Brain microvascular endothelial cell (primary cell): ENCODE measurements around the gene MYOM1.
"Not testable (repeated sequence)": the region's sequence is repeated elsewhere in the genome, so short reads cannot be mapped to it uniquely, and the experiment has no call there.

ENCODE experiments used
- DNase-seq: peaks from one replicate; pipeline ENCODE4 v3.0.0-alpha.2; 2020
- H3K27ac ChIP-seq: fragments of 250-450 bp; sonication (Bioruptor Pico); 2 replicates; pipeline ENCODE4 v1.5.1; 2020; ENCODE audit warnings: mild to moderate bottlenecking, moderate library complexity
- H3K27me3 ChIP-seq: fragments of 250-450 bp; sonication (Bioruptor Pico); replicated peaks from 2 replicates; pipeline ENCODE4 v1.5.1; 2020; ENCODE audit warnings: mild to moderate bottlenecking
- H3K36me3 ChIP-seq: fragments of 250-450 bp; sonication (Bioruptor Pico); replicated peaks from 2 replicates; pipeline ENCODE4 v1.5.1; 2020; ENCODE audit warnings: mild to moderate bottlenecking
- H3K4me3 ChIP-seq: 2 replicates; pipeline ENCODE4 v1.5.1; 2011; ENCODE audit warnings: low read depth, mild to moderate bottlenecking, control low read depth, low read length, moderate library complexity
- in situ Hi-C: cut with HindIII; loops from 2 replicates; pipeline ENCODE4 v1.10.0; 2017; ENCODE audit warnings: low sequenced_read_pairs, low pct_ligation_motif_present
- TF ChIP-seq, protein P1 (sequence below): IDR thresholded peaks from 2 replicates; pipeline ENCODE4 v1.5.1; 2011; ENCODE audit warnings: low read depth, mild to moderate bottlenecking, moderate library complexity, low read length, control low read depth, inconsistent platforms; ENCODE audit errors: missing control alignments

Gene MYOM1

DNA sequence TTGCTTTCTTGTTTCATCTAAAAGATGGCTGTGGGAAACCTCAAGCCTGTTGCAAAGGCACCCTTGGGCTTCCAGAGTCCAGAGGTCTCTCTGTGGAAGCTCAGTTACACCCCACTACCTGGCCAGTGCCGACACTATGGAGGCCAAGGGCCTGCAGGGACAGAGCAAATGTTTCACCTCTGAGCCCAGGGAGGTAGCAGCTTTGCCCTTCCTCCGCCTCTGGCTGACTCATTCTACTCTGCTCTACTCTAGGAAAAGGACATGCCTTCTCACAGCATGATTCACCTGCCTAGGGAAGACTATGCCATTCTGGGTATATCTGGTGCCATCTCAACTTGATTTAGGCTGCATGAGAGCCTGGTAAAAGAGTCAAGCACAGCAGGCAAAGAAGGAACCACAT is 12.2 kb downstream of the MYOM1 start:
- Histone ChIP-seq H3K27ac (no peak overlapping the region), H3K27me3 (no peaks in the 10 kb centered on the region), H3K4me3 (no peak overlapping the region), H3K36me3 (no peaks in the 10 kb centered on the region)
- TF ChIP-seq, protein P1, sequence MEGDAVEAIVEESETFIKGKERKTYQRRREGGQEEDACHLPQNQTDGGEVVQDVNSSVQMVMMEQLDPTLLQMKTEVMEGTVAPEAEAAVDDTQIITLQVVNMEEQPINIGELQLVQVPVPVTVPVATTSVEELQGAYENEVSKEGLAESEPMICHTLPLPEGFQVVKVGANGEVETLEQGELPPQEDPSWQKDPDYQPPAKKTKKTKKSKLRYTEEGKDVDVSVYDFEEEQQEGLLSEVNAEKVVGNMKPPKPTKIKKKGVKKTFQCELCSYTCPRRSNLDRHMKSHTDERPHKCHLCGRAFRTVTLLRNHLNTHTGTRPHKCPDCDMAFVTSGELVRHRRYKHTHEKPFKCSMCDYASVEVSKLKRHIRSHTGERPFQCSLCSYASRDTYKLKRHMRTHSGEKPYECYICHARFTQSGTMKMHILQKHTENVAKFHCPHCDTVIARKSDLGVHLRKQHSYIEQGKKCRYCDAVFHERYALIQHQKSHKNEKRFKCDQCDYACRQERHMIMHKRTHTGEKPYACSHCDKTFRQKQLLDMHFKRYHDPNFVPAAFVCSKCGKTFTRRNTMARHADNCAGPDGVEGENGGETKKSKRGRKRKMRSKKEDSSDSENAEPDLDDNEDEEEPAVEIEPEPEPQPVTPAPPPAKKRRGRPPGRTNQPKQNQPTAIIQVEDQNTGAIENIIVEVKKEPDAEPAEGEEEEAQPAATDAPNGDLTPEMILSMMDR: no peak
- DNase-seq: no peak
- in situ Hi-C loops: no loop called here

DNA sequence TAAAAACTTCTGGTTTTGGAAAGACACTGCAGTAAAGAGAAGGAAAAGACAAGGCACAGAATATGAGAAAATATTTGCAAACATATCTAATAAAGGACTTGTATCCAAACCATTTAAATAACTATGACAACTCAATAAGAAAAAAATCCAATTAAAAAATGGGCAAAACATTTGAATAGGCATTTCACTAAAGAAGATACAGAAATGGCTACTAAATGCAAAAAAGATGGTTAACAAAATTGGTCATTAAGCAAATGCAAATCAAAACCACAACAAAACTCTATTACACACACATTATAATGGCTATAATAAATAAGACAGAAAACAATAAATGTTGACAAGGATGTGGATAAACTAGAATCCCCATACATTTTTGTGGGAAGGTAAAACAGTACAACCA is 14.5 kb downstream of the MYOM1 start:
- TF ChIP-seq, protein P1: no peak
- no peak for DNase-seq
- in situ Hi-C loops: no loop called here

DNA sequence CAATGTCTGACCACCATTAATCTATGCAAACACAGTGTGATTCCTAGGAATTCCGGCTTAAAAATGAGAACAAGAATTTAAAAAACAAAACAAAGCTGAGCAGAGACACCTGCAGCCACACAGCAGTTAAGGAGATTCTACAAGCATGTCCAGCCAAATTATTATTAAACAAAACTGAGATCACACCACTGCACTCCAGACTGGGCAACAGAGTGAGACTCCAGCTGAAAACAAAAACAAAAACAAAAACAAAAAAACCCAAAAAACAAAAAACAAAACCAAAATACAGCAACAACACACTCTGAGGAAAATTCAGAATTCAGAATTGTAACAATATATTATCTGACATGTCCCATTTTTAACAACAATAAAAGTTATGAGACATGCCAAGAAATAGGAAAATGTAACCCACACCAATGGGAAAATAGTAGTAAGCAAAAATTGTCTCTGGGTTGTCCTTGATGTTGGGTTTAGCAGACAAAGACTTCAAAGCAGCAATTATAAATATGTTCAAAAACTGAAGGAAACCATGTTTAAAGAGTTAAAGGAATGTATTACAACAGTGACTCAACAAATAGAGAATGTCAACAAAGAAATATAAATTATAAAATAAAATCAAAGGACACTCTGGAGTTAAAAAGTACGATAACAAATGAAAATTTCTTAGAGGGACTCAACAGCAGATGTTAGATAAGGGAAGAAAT is 19.7 kb downstream of the MYOM1 start:
- no peak for DNase-seq
- in situ Hi-C loops: no loop called here
- H3K36me3 ChIP-seq: no peaks in the 10 kb centered on the region
- TF ChIP-seq, protein P1: no peak
- no peaks in the 10 kb centered on the region for H3K27me3 ChIP-seq
- no peak overlapping the region for H3K27ac ChIP-seq
- no peak overlapping the region for H3K4me3 ChIP-seq

More for the DNA sequence above, 14.5 kb downstream of the MYOM1 start:
- Histone ChIP-seq H3K36me3 (no peaks in the 10 kb centered on the region), H3K4me3 (no peak overlapping the region), H3K27me3 (no peaks in the 10 kb centered on the region), H3K27ac (no peak overlapping the region)

DNA sequence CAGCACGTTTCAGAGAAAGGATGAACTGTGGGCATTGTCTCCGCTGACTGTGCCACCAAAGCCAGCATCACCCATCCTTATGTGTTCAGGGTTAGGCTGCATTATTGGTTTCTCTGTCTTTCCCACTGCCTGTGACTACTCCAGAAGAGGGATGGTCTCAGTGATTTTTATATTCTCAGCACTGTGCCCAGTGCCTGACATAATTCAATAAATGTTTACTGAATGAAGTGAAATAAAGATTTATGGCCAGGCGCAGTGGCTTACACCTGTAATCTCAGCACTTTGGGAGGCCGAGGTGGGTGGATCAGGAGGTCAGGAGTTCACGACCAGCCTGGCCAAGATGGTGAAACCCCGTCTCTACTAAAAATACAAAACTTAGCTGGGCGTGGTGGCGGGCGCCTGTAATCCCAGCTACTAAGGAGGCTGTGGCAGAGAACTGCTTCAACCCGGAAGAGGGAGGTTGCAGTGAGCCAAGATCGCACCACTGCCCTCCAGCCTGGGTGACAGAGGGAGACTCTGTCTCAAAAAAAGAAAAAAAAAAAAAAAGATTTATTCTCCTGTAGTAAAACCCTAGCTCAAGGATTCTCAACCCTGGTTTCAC is 21.4 kb downstream of the MYOM1 start:
- H3K36me3 ChIP-seq, H3K27ac ChIP-seq, H3K4me3 ChIP-seq, DNase-seq, H3K27me3 ChIP-seq, in situ Hi-C loops: not testable (repeated sequence)

DNA sequence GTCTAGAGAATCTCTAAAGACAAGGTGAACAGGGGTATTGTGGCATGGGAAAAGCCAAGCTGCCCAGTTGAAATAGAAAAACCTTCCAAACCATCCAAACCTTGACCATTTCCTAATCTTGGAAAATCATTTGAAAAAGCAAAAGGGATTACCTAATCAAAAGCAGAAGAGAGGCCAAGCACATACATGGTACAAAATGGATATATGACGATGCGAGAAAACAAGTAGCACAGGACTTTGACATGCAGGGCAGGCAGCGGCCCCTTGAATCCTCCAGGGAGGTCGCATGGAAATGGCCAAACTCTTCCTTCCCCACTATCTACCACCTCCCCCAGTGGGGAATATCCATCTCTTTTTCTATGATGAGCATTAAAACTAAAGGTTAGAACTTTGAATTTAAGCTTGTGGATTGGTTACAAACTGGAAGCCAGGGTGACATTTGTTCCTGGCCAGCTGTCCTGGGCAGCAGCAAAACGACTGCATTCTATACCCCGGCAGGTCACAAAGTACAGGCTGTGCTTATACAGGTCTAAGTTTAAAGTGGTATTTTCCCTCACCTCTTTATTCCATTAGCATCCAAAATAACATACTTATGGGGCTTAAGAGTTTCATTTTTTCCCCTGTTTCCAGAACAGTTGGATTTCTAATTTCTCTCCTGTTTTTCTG is 24.7 kb downstream of the MYOM1 start:
- no peak overlapping the region for H3K27ac ChIP-seq
- DNase-seq: no peak
- in situ Hi-C loops: no loop called here
- H3K4me3 ChIP-seq: no peak overlapping the region
- no peaks in the 10 kb centered on the region for H3K36me3 ChIP-seq
- TF ChIP-seq, protein P1: no peak
- no peaks in the 10 kb centered on the region for H3K27me3 ChIP-seq

DNA sequence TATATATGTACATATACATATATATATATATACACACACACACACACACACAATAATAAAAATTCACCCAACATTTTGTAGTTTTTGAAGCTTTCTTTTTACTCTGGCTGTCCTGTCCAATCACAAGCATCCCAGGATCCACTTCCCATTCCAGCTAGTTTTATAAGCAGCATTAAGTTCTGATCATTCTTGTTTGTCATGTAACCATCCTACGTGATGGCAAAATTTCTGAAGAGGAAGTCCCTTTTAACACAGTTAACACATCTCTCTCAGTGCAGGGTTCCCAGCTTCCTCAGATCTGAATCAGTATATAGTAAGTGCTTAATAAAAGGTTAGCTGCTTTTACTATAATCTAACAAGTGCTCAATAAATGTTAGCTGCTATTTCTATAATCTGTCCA is 26.4 kb downstream of the MYOM1 start:
- Histone ChIP-seq H3K27ac (no peak overlapping the region), H3K4me3 (no peak overlapping the region), H3K27me3 (no peaks in the 10 kb centered on the region), H3K36me3 (no peaks in the 10 kb centered on the region)
- TF ChIP-seq, protein P1: no peak
- in situ Hi-C loops: no loop called here
- no peak for DNase-seq
